Type B pancreatic cell (in vitro differentiated cells): ENCODE data around the gene VOPP1. TPM values are rescaled to one million over a fixed set of nuclear protein-coding genes. Genes with fewer than 3 reads are reported as not detected.

Experiments
- DNase-seq: peaks from one replicate; pipeline ENCODE4 v3.0.0; 2021; ENCODE audit warnings: mixed read lengths; ENCODE audit not compliant: unreplicated experiment; ENCODE audit errors: extremely low spot score
- H3K27ac Mint-ChIP-seq: 2 replicates; pipeline ENCODE4 v1.8.0; 2021; ENCODE audit warnings: mild to moderate bottlenecking, mixed read lengths
- H3K27me3 Mint-ChIP-seq: 2 replicates; pipeline ENCODE4 v1.8.0; 2021; ENCODE audit warnings: mixed read lengths
- H3K36me3 Mint-ChIP-seq: 2 replicates; pipeline ENCODE4 v1.8.0; 2021; ENCODE audit warnings: mixed read lengths
- H3K4me1 Mint-ChIP-seq: one replicate; pipeline ENCODE4 v1.8.0; 2021; ENCODE audit warnings: mixed read lengths; ENCODE audit not compliant: unreplicated experiment
- H3K4me3 Mint-ChIP-seq: 2 replicates; pipeline ENCODE4 v1.8.0; 2021; ENCODE audit warnings: mild to moderate bottlenecking, mixed read lengths
- H3K9me3 Mint-ChIP-seq: 2 replicates; pipeline ENCODE4 v1.8.0; 2021; ENCODE audit warnings: mixed read lengths
- total RNA-seq: library from RNA; stranded (reverse); gene quantifications from 2 replicates; pipeline ENCODE4 v1.2.1, GENCODE V29; 2021; ENCODE audit warnings: low replicate concordance
- TF ChIP-seq, protein P1 (sequence below): fragments of 200-600 bp; sonication (generic); conservative IDR thresholded peaks from 2 replicates; pipeline ENCODE4 v1.5.0; 2021; ENCODE audit warnings: antibody characterized with exemption, mild to moderate bottlenecking

Gene VOPP1
- total RNA-seq, 1 donor from 2014 or later: 38.9 TPM

GRCh38 chr7:55478700-55479099 lies 93.6 kb downstream of the VOPP1 start:
- Mint-ChIP-seq H3K36me3 (no peaks in the 10 kb centered on the region), H3K4me1 (no peaks in the 10 kb centered on the region), H3K4me3 (no peak overlapping the region), H3K9me3 (no peaks in the 10 kb centered on the region), H3K27ac (no peak overlapping the region), H3K27me3 (no peaks in the 10 kb centered on the region)
- TF ChIP-seq, protein P1, sequence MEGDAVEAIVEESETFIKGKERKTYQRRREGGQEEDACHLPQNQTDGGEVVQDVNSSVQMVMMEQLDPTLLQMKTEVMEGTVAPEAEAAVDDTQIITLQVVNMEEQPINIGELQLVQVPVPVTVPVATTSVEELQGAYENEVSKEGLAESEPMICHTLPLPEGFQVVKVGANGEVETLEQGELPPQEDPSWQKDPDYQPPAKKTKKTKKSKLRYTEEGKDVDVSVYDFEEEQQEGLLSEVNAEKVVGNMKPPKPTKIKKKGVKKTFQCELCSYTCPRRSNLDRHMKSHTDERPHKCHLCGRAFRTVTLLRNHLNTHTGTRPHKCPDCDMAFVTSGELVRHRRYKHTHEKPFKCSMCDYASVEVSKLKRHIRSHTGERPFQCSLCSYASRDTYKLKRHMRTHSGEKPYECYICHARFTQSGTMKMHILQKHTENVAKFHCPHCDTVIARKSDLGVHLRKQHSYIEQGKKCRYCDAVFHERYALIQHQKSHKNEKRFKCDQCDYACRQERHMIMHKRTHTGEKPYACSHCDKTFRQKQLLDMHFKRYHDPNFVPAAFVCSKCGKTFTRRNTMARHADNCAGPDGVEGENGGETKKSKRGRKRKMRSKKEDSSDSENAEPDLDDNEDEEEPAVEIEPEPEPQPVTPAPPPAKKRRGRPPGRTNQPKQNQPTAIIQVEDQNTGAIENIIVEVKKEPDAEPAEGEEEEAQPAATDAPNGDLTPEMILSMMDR: no peak
- no peak for DNase-seq

- no peaks in the 10 kb centered on the region for H3K27me3 Mint-ChIP-seq
- DNase-seq: no peak
- H3K27ac Mint-ChIP-seq: peak overlapping the region; percentile 0
- TF ChIP-seq, protein P1: no peak
- no peaks in the 10 kb centered on the region for H3K9me3 Mint-ChIP-seq
- peak overlapping the region; percentile 0 for H3K4me3 Mint-ChIP-seq
- H3K36me3 Mint-ChIP-seq: no peaks in the 10 kb centered on the region
- H3K4me1 Mint-ChIP-seq: no peaks in the 10 kb centered on the region
These were observed 94.4 kb downstream of the VOPP1 start for GRCh38 chr7:55477781-55478374.

DNA sequence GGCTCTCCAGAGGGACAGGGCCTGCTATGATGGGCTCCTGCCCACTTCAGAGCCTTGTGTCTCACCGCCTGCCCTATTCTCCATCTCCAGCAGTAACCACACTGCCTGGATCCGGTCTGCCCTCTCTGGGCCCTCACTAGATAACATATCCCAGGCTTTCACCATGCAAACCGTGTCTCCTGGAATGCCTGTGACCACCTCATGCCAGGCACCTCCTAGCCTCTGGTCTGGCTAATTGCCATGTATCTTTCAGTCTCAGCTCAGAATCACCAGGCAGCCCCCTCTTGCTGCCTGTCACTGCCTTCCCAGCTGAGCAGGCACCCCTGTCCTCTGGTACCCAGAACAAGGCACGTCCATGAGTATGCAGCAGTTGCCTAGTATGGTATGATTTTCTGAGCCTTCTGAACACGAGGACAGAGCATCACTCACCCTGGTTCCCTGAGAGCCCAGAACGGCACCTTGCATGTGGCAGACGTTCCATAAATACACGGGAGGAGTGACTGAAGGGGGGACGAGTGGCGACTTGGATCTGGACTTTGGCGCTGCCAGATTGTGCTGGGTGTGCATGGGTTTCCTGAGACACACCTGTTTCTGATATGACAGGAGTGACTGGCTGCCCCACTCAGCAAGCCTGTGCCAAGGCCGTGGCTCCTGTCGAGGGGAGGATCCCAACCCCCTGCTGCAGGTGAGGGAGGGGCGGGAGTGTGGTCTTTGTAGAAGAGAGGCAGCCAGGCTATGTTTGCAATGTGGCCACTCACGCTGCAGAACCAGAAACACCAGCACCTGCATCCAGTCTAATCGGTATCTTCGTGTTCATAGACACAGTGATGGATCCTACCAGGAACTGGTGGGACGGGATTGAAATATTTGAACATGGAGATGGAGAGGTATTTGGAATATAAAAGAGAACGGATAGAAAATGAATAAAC lies 95.2 kb downstream of the VOPP1 start:
- TF ChIP-seq, protein P1: no peak
- H3K4me3 Mint-ChIP-seq: peak overlapping the region; percentile 0
- no peaks in the 10 kb centered on the region for H3K27me3 Mint-ChIP-seq
- H3K27ac Mint-ChIP-seq: peak overlapping the region; percentile 0
- H3K36me3 Mint-ChIP-seq: no peaks in the 10 kb centered on the region
- no peak for DNase-seq
- no peaks in the 10 kb centered on the region for H3K4me1 Mint-ChIP-seq
- no peaks in the 10 kb centered on the region for H3K9me3 Mint-ChIP-seq

GRCh38 chr7:55475855-55476803 lies 96.2 kb downstream of the VOPP1 start:
- Mint-ChIP-seq H3K36me3 (no peaks in the 10 kb centered on the region), H3K27ac (peak overlapping the region; percentile 61), H3K4me1 (no peaks in the 10 kb centered on the region), H3K4me3 (no peak overlapping the region), H3K9me3 (no peaks in the 10 kb centered on the region), H3K27me3 (no peaks in the 10 kb centered on the region)
- DNase-seq: no peak
- TF ChIP-seq, protein P1: no peak
